HL-60/S4 treated with phorbol 12-myristate 13-acetate at 8.2 ng/mL for 4 days and 3 days (cell line): ENCODE data around the gene SULT1C4.

Experiments used
- in situ Hi-C: fragments of 300-500 bp; cut with MboI; formaldehyde crosslinking; loops from 2 replicates; pipeline ENCODE4 v1.15.0; 2022; ENCODE audit warnings: low sequenced_read_pairs

SULT1C4 gene

GRCh38 chr2:108369153-108369552 lies 8.6 kb upstream of the SULT1C4 start:
- in situ Hi-C loops = no loop called here

- in situ Hi-C loops = no loop called here
These were observed 7.7 kb upstream of the SULT1C4 start for GRCh38 chr2:108370080-108370479.

- in situ Hi-C loops = no loop called here
These were observed 980 bp upstream of the SULT1C4 start for GRCh38 chr2:108376774-108377173.

- in situ Hi-C loops = no loop called here
These were observed 353 bp upstream of the SULT1C4 start for GRCh38 chr2:108377401-108377800.

- in situ Hi-C loops = no loop called here
These were observed 1.1 kb downstream of the SULT1C4 start for GRCh38 chr2:108378851-108379250.

- in situ Hi-C loops = no loop called here
These were observed 4.4 kb downstream of the SULT1C4 start for GRCh38 chr2:108382196-108382595.

GRCh38 chr2:108383146-108383830 lies 5.5 kb downstream of the SULT1C4 start:
- in situ Hi-C loops = no loop called here

GRCh38 chr2:108384662-108385393 lies 7.1 kb downstream of the SULT1C4 start:
- in situ Hi-C loops = no loop called here

- in situ Hi-C loops = no loop called here
These were observed 7.8 kb downstream of the SULT1C4 start for GRCh38 chr2:108385411-108386071.

GRCh38 chr2:108388045-108388444 lies 10.3 kb downstream of the SULT1C4 start:
- in situ Hi-C loops = no loop called here

GRCh38 chr2:108390340-108390739 lies 12.6 kb downstream of the SULT1C4 start:
- in situ Hi-C loops = no loop called here

GRCh38 chr2:108392029-108392428 lies 14.3 kb downstream of the SULT1C4 start:
- in situ Hi-C loops = no loop called here

GRCh38 chr2:108393197-108393596 lies 15.4 kb downstream of the SULT1C4 start:
- in situ Hi-C loops = no loop called here

- in situ Hi-C loops = no loop called here
These were observed 17.4 kb downstream of the SULT1C4 start for GRCh38 chr2:108395155-108395554.

- in situ Hi-C loops = no loop called here
These were observed 19.1 kb downstream of the SULT1C4 start for GRCh38 chr2:108396845-108397244.

GRCh38 chr2:108399479-108399878 lies 21.7 kb downstream of the SULT1C4 start:
- in situ Hi-C loops = no loop called here

GRCh38 chr2:108401800-108402199 lies 24.0 kb downstream of the SULT1C4 start:
- in situ Hi-C loops = no loop called here

- in situ Hi-C loops = no loop called here
These were observed 25.7 kb downstream of the SULT1C4 start for GRCh38 chr2:108403494-108403893.

GRCh38 chr2:108404784-108405397 lies 27.1 kb downstream of the SULT1C4 start:
- in situ Hi-C loops = no loop called here

- in situ Hi-C loops = no loop called here
These were observed 30.3 kb downstream of the SULT1C4 start for GRCh38 chr2:108407864-108408729.

- in situ Hi-C loops = no loop called here
These were observed 32.0 kb downstream of the SULT1C4 start for GRCh38 chr2:108409768-108410167.
